Stimulated activated CD8-positive, alpha-beta memory T cell treated with anti-CD3 and anti-CD28 coated beads, Interleukin-2, amount 100 ng/mL, for 48 hours (primary cell): Measurements from ENCODE around the gene FEN1.

ENCODE experiments used
- DNase-seq, 2 donors: peaks; one replicate each; pipeline ENCODE4 v3.0.0-alpha.2; 2020; ENCODE audit warnings: low read depth in 2 of 2

FEN1 gene

GRCh38 chr11:61757213-61757862 is 35.4 kb upstream of the FEN1 start:
- DNase-seq: no peak

- no peak for DNase-seq
These were observed 31.8 kb upstream of the FEN1 start for GRCh38 chr11:61760946-61761345.

- no peak for DNase-seq
These were observed 31.1 kb upstream of the FEN1 start for GRCh38 chr11:61761440-61762222.

DNA sequence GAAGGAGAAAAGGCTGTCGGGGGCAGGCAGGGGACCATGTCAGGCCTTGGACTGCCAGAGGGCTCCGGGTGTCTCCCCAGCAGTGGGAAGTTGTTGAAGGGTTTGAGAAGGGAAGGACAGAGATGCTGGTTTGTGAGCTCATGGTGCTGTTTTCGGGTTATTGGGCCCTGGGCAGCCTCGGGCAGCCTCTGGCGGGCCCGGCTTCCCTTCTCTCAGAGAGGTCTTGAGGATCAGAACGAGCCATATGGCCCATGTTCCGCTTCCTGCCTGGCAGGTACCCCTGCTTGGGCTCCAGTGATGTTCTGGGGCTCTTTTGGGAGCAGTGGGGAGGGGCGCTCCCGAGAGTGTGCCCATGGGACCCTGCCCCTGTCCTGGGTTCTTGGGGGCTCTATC is 30.5 kb upstream of the FEN1 start:
- no peak for DNase-seq

DNA sequence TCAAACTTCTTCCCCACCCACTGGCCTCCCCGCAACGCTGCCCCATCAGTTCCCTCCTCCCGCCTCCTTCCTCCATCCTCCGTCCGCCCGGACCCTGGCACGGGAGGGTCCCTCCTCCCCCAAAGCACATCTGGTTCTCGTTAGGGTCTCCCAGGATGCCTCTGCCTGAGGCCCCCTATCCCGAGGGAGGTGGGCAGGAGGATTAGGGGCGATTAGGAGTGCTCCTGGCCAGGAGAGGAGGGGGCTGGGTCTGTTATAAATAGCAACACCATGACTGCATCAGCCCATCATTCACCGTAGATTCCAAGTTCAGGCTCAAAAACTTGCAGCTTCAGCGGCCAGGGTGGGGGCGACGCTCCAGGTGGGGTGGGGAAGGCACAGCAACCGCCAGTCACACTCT is 29.9 kb upstream of the FEN1 start:
- no peak for DNase-seq

GRCh38 chr11:61763930-61764605 is 28.6 kb upstream of the FEN1 start:
- DNase-seq: no peak

DNA sequence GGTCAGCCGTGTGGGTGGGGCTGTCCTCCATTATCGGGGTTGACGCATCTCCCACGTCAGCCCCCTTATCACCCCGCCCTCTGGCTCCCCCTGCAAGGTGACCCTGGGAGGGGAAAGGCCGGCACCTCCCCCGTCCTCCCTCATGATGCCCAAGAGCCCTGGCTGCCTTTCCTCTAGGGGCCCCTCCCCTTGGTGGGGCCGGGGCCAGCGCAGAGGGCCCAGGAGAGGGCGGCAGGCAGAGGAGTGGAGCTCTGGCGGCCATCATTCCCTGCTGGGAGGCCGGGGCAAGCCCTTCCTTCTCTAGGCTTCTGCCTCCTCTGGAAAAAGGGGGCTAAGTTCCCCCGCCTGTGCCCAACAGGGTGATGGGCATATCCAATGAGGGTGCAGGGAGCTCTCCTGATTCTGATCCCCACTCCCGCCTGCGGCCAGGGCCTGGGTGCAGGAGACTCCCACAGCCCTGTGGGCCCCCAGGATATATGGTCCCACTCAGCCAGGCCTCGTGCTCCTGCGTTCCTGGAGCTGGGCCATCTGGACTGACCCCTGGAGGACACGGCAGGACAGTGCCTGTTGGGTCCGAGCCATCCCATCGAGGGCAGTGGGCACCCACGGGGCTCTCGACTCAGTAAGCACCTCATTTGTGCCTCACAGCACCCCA is 28.0 kb upstream of the FEN1 start:
- DNase-seq: no peak

DNA sequence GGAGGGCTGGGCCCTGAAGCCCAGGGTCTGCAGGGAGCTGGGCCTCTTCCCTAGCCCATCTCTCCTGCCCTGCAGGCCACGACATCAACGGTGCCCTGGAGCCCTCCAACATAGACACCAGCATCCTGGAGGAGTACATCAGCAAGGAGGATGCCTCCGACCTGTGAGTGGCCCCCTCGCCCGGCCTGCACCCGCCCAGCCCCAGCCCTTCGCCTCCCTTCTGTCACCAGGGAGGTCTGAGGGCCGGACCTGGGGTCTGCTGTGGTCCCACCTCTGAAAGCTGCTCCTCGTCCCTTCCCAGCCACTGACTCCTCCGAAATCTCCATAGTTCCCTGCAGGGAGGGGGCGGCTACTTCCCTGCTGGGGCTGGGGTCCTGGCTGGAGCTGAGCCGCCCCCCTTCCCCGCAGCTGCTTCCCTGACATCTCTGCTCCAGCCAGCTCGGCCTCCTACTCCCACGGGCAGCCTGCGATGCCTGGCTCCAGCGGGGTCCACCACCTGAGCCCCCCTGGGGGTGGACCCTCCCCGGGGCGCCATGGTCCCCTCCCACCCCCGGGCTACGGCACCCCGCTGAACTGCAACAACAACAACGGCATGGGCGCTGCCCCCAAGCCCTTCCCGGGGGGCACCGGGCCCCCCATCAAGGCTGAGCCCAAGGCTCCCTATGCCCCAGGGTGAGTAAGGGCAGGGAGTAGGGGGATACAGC is 27.0 kb upstream of the FEN1 start:
- DNase-seq: no peak

DNA sequence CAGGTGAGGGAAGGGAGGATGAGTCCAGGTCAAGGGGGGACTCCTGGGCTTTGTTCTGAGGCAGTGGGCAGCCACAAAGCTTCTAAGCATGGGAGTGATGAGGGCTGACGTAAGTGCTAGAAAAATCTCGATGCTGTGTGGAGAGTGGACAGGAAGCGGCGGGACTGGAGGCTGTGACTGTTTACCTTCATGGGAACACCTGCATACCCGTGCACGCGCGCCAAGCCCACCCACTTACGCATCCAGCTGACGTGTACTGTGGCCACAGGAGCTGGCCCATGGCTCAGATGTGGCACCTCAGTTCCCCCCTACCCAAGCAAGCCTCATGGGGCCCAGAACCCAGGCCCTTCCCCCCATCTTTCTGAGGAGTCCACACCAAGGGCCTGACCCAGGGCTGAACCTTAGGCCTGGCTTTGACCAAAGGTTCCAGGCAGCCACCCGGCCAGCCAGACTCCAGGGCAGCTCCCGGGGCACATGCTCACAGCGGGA is 26.3 kb upstream of the FEN1 start:
- DNase-seq: no peak

DNA sequence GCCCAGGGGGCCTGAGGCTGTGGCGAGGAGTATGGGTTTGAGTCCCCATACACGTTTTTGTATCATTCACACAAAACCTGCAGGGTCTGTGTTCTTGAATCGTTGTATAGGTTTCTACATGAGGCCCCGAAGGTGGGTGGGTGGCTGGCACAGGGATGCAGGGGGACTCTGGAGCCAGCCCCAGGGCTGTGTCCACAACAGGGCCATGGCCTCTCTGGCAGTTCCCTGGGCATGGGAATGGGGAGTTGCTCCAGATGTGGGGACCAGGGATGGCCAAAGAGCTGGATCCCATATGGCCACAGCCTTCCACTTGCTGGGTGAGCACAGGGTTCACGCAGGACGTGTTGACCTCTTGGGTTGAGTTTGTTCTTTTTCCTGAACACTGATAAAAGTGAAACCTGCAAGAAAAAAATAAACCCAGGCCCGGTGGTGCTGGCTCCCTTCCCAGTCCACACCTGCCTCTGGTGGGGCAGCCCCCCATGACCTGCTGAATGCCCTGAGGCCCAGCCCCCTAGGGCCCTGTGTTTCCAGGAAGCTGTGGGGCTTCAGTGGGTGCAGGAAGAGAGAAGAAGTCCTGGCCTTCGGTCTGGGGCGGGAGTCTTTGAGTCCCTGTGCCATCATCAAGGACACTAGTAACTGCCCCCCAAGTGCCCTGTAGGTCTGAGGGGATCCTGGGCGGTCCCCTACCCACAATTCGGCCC is 24.2 kb upstream of the FEN1 start:
- no peak for DNase-seq

DNA sequence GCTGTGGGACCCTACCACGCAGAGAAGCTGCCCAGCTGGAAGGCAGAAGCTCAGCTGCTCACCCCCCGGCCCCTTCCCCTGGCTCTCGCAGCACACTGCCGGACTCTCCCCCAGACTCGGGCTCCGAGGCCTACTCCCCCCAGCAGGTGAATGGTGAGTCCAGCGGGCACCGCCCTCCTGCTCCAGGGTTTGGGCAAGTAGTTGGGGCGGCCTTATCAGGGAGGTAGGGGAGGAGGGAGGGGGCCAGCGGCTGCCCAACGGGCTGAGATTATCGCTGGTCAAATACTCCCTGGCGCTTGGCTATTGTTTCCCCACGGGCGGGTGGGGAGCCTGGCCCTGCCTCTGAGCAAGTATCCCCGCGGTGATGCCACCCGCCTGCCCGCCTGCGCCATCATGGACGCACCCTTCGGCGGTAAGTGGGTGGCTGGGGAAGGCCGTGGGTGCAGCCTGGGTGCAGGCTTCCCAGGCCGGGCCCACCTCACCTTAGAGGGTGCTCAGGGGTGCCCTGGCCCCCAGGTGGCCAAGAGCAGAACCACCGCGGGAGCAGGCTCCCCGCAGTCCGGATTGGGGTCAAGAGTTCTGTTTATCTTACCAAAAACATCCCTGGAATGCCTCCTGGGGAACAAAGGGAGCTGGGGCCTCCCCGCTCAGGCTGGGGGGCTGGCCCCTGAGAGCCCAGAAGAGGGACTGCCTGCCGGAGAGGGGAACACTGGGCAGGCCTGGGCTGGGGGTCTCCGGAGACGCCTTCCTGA is 23.4 kb upstream of the FEN1 start:
- DNase-seq: no peak

GRCh38 chr11:61769946-61770683 is 22.6 kb upstream of the FEN1 start:
- no peak for DNase-seq

DNA sequence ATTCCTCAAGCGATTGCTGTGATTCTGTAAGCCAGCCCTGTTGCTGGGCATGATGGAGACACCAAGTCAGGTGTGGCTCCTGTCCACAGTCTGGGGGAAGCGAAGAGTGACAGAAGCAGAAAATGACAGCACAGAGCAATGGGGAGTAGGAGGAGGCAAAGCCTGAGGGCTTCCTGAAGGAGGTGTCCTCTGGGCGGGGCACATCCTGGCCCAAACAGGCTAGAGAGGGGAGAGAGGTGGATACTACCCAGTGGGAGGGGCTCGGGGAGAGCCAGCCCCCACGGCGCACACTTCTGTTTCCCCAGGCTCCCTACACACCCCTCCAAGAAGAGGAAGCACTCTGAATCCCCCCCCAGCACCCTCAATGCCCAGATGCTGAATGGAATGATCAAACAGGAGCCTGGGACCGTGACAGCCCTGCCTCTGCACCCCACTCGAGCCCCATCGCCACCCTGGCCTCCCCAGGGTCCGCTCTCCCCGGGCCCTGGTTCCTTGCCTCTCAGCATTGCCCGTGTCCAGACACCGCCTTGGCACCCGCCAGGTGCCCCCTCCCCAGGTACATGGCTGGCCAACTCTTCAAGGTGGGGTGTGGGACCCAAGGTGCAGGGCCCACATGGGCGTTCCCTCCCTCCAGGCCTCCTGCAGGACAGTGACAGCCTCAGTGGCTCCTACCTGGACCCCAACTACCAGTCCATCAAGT is 21.4 kb upstream of the FEN1 start:
- no peak for DNase-seq

DNA sequence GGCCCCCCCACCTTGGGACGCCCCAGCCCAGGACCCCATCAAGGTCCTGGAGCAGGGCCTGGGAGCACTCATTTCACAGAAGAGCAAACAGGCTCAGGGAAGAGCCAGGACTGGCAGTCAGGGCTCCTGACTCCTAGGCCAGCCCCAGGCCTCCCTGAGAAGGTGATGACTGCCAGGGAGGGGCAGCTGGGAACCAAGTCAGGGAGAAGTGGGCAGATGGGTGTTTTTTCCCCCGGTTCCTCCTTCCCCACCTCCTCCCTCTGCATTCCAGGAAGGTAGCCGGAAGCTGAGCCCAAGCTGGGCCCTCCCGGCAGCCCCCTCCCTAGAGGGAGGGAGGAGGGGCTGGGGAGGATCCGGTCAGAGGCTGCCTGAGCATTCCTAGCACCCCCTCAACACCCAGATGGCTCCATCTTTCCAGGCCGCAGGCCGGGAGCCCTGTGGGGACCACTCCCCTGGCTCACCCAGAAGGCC is 20.7 kb upstream of the FEN1 start:
- no peak for DNase-seq

DNA sequence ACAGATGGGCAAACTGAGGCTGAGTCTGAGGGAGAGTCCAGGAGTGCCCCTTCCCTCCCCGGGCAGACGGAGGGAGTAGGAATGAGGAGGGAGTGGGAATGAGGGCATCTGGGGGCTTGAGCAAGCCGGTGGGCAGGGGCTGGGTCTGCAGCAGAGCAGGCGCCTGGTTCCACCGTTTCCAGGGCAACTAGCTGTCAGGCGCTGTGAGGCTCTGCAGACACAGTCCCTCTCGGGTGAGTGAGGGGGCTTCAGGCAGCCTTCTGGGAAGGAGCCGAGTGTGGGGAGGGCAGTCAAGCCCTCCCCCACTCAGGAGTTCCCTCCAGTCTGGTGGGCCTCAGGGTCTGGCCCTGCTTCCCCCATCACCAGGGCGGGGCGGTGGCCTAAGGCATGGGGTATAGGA is 19.4 kb upstream of the FEN1 start:
- no peak for DNase-seq

- DNase-seq: no peak
These were observed 18.9 kb upstream of the FEN1 start for GRCh38 chr11:61773809-61774208.

DNA sequence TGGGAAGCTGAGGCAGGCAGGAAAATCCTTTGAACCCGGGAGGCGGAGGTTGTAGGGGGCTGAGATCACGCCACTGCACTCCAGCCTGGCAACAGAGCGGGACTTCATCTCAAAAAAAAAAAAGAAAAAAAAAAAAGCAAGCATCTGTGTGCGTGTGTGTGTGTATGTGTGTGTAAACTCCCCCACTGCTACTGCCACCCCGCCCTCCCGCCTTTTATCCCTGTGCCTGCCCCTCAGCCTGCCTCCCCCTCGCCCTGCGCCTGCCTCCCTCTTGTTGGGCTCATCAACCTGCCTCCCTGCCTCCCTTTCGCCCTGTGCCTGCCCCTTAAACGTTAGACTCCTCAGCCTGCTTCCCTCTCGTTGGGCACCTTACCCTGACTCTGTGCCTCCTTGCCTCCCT is 18.3 kb upstream of the FEN1 start:
- DNase-seq: no peak

DNA sequence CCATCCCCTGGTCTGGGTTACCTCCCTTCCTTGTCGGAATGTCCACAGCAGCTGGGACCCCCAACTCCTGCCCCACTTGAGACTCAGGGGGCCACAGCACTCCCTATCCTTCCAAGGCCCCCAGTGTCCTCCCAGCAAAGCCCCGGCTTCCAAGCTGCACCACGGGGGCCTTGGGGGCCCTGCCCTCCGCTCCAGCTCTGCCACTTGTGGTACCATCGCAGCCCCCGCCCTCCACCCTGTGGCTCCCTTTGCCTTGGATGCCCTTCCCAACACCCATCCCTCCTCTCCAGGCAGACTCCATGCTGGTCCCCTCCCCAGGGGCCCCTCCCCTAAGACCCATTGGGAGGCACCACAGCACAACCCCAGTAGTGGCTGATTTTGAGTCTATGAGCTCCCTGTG is 17.6 kb upstream of the FEN1 start:
- no peak for DNase-seq
